PC-3 (cell line): Measurements from ENCODE around the gene PRPF31. TPM values are rescaled to one million over a fixed set of nuclear protein-coding genes. Genes with fewer than 3 reads are reported as not detected.

Source experiments
- ATAC-seq: fragments of 200-7000 bp; cut with Tn5 transposase; 2 replicates; pipeline ENCODE4 v1.9.1; 2020; ENCODE audit warnings: mild to moderate bottlenecking, moderate library complexity
- BruUV-seq: library from RNA; stranded (reverse); fragments of 400-500 nt; replicated peaks from 2 replicates; lab custom pipeline; 2021; lab: Mats Ljungman, UMichigan
- CTCF ChIA-PET: fragments of 300-600 bp; sonication (Branson Sonifier 250); formaldehyde crosslinking; loops from one replicate; lab custom pipeline; 2022; ENCODE audit warnings: antibody characterized with exemption; lab: Charles Lee
- POLR2A ChIA-PET: fragments of 300-600 bp; sonication (Branson Sonifier 250); formaldehyde crosslinking; loops from one replicate; lab custom pipeline; 2022; ENCODE audit warnings: antibody characterized with exemption; ENCODE audit not compliant: unreplicated experiment; lab: Charles Lee
- DNase-seq: peaks from one replicate; pipeline ENCODE4 v3.0.0-alpha.2; 2015
- H2AFZ ChIP-seq: fragments of 300-600 bp; sonication (generic); 2 replicates; pipeline ENCODE4 v1.6.0; 2016; ENCODE audit warnings: antibody characterized with exemption, low read length
- H3F3A ChIP-seq: fragments of 300-600 bp; sonication (generic); one replicate; pipeline ENCODE4 v1.6.0; 2017; ENCODE audit warnings: antibody characterized with exemption, low read length, control low read depth, mild to moderate bottlenecking; ENCODE audit not compliant: unreplicated experiment
- H3K27ac ChIP-seq: fragments of 300-600 bp; sonication (generic); 2 replicates; pipeline ENCODE4 v1.5.1; 2016; ENCODE audit warnings: mild to moderate bottlenecking, low read length
- H3K27me3 ChIP-seq: fragments of 300-600 bp; sonication (generic); 2 replicates; pipeline ENCODE4 v1.6.1; 2016; ENCODE audit warnings: low read length, mixed read lengths
- H3K36me3 ChIP-seq: fragments of 300-600 bp; sonication (generic); 2 replicates; pipeline ENCODE4 v1.6.1; 2016; ENCODE audit warnings: low read depth, mixed run types, low read length, mixed read lengths
- H3K4me1 ChIP-seq: fragments of 300-600 bp; sonication (generic); 2 replicates; pipeline ENCODE4 v1.5.1; 2016; ENCODE audit warnings: low read length; ENCODE audit not compliant: insufficient read depth
- H3K4me2 ChIP-seq: fragments of 300-600 bp; sonication (generic); 2 replicates; pipeline ENCODE4 v1.6.0; 2016; ENCODE audit warnings: low read length
- H3K4me3 ChIP-seq: fragments of 300-600 bp; sonication (generic); 2 replicates; pipeline ENCODE4 v1.5.1; 2016; ENCODE audit warnings: mild to moderate bottlenecking, low read length, mixed read lengths
- H3K79me2 ChIP-seq: fragments of 300-600 bp; sonication (generic); 2 replicates; pipeline ENCODE4 v1.6.1; 2017; ENCODE audit warnings: low read length, mixed read lengths
- H3K9ac ChIP-seq: fragments of 300-600 bp; sonication (generic); 2 replicates; pipeline ENCODE4 v1.6.0; 2016; ENCODE audit warnings: mild to moderate bottlenecking, low read length
- H3K9me2 ChIP-seq: fragments of 300-600 bp; sonication (generic); replicated peaks from 2 replicates; pipeline ENCODE4 v1.6.1; 2016; ENCODE audit warnings: mixed run types, low read length, mixed read lengths
- H3K9me3 ChIP-seq: fragments of 300-600 bp; sonication (generic); 2 replicates; pipeline ENCODE4 v1.6.1; 2016; ENCODE audit warnings: low read length, mixed read lengths
- H4K20me1 ChIP-seq: fragments of 300-600 bp; sonication (generic); 2 replicates; pipeline ENCODE4 v1.6.1; 2016; ENCODE audit warnings: low read length, mixed read lengths
- CTCF ChIP-seq: fragments of 300-600 bp; sonication (generic); conservative IDR thresholded peaks from 2 replicates; pipeline ENCODE4 v1.5.1; 2017; ENCODE audit warnings: antibody characterized with exemption, low read depth, mild to moderate bottlenecking, low read length
- EZH2 ChIP-seq: fragments of 300-600 bp; sonication (generic); IDR thresholded peaks from one replicate; pipeline ENCODE4 v1.6.1; 2017; ENCODE audit warnings: antibody characterized with exemption, mild to moderate bottlenecking, low read length; ENCODE audit not compliant: unreplicated experiment
- EZH2phosphoT487 ChIP-seq: fragments of 300-600 bp; sonication (generic); IDR thresholded peaks from 2 replicates; pipeline ENCODE4 v1.6.1; 2018; ENCODE audit warnings: mild to moderate bottlenecking, antibody characterized with exemption, low read length, borderline replicate concordance
- intact Hi-C: fragments of 100-400 bp; cut with micrococcal nuclease; formaldehyde crosslinking; loops from 2 replicates; pipeline ENCODE4 v1.9.0; 2023
- total RNA-seq: library from RNA; depleted of rRNA; stranded (reverse); fragments of >200 nt; gene quantifications from 2 replicates; pipeline ENCODE4 v1.2.3, GENCODE V29; 2014

PRPF31 gene
- total RNA-seq, 1 experiment from 2014 or later: 170 TPM

GRCh38 chr19:54156953-54157352 is 41.4 kb downstream of the PRPF31 start:
- ATAC-seq: no peak
- no peaks in the 10 kb centered on the region for H3K9me3 ChIP-seq
- no peak overlapping the region for H3K4me3 ChIP-seq
- H3K79me2 ChIP-seq: peaks cover 23% of the 10 kb centered on the region
- ChIA-PET POLR2A (no interaction called here), CTCF (interaction anchor here (0.8 kb wide), 1 partner anchor 11 kb away, joined by 3 read pairs; no protein-coding TSS in a partner anchor)
- no peaks in the 10 kb centered on the region for H3K9me2 ChIP-seq
- peaks cover 46% of the 10 kb centered on the region for H3K36me3 ChIP-seq
- no peak overlapping the region for H3K27ac ChIP-seq
- no peaks in the 10 kb centered on the region for H3F3A ChIP-seq
- TF ChIP-seq EZH2 (no peak), CTCF (no peak), EZH2phosphoT487 (no peak)
- H3K27me3 ChIP-seq: no peaks in the 10 kb centered on the region
- intact Hi-C loops: no loop called here
- no peak for DNase-seq
- no peak overlapping the region for H2AFZ ChIP-seq
- BruUV-seq: no TSS peak
- H3K9ac ChIP-seq: no peak overlapping the region
- H3K4me2 ChIP-seq: no peak overlapping the region
- H4K20me1 ChIP-seq: no peaks in the 10 kb centered on the region
- peaks cover 26% of the 10 kb centered on the region for H3K4me1 ChIP-seq

- Histone ChIP-seq H3K4me2 (peak overlapping the region; percentile 84), H3K9me3 (no peaks in the 10 kb centered on the region), H4K20me1 (no peaks in the 10 kb centered on the region), H3K79me2 (peaks cover 23% of the 10 kb centered on the region), H3F3A (no peaks in the 10 kb centered on the region), H3K4me1 (peaks cover 33% of the 10 kb centered on the region), H2AFZ (peak overlapping the region; percentile 70), H3K9me2 (no peaks in the 10 kb centered on the region), H3K4me3 (peak overlapping the region; percentile 69), H3K9ac (peak overlapping the region; percentile 75), H3K27ac (peak overlapping the region; percentile 72), H3K27me3 (no peaks in the 10 kb centered on the region), H3K36me3 (peaks cover 27% of the 10 kb centered on the region)
- TF ChIP-seq EZH2: no peak
- ATAC-seq (no peak), DNase-seq (peak; percentile 36)
- ChIA-PET CTCF (interaction anchor here (0.6 to 1.9 kb wide), 3 partner anchors 11 to 22 kb away, joined by 3 to 10 read pairs (median 4); partner anchors contain the start of gene CNOT3), POLR2A (interaction anchor here (0.8 to 1.6 kb wide), 3 partner anchors 12 to 31 kb away, joined by 3 to 5 read pairs (median 4); partner anchors contain the start of genes CNOT3 and MBOAT7)
- BruUV-seq: TSS peak; percentile 73
- intact Hi-C loops: loop anchor here (1.0 to 2.0 kb wide), 2 partner anchors 22 to 32 kb away; partner anchors contain the start of genes CNOT3 and TSEN34
These were observed 43.3 kb downstream of the PRPF31 start for GRCh38 chr19:54158812-54159351.

- Histone ChIP-seq H3K27ac (peak within 1 kb of the TSS; percentile 72), H3K9me2 (no peaks in the 10 kb centered on the region), H3K36me3 (peaks cover 20% of the 10 kb centered on the region), H2AFZ (peak within 1 kb of the TSS; percentile 70), H3K27me3 (no peaks in the 10 kb centered on the region), H3K9ac (peak within 1 kb of the TSS; percentile 75), H3K4me3 (peak within 1 kb of the TSS; percentile 71), H3F3A (no peaks in the 10 kb centered on the region), H3K79me2 (peaks cover 23% of the 10 kb centered on the region), H3K4me2 (peak within 1 kb of the TSS; percentile 84), H3K9me3 (no peaks in the 10 kb centered on the region), H4K20me1 (no peaks in the 10 kb centered on the region), H3K4me1 (peaks cover 38% of the 10 kb centered on the region)
- ChIA-PET POLR2A (interaction anchor here (0.6 to 1.6 kb wide), 6 partner anchors 10 to 34 kb away, joined by 3 to 5 read pairs (median 4); partner anchors contain the start of genes CNOT3 and MBOAT7), CTCF (interaction anchor here (0.5 to 1.9 kb wide), 3 partner anchors 12 to 132 kb away, joined by 3 to 10 read pairs (median 4); partner anchors contain the start of gene CNOT3)
- peak; percentile 81 for ATAC-seq
- intact Hi-C loops: loop anchor here (1.0 to 5.0 kb wide), 3 partner anchors 22 to 43 kb away; partner anchors contain the start of genes CNOT3, RPS9 and TSEN34
- no TSS peak for BruUV-seq
- no peak for TF ChIP-seq EZH2phosphoT487
- no peak for TF ChIP-seq EZH2
- peak; percentile 34; the same call in 1 of the 2 replicates for TF ChIP-seq CTCF
- peak; percentile 100 for DNase-seq
These were observed 44.0 kb downstream of the PRPF31 start, which contains the start of gene LENG1 for GRCh38 chr19:54159352-54160181. Gene LENG1 (minus strand): TSS chr19:54159721. CDS start chr19:54159695, 26 bp downstream.
